Fibroblast of the conjunctiva (primary cell): ENCODE measurements around the gene PTPRS.
A peak's percentile ranks its signal among the peaks of the same experiment; 100 is the strongest.
"Not testable (repeated sequence)": the region's sequence is repeated elsewhere in the genome, so short reads cannot be mapped to it uniquely, and the experiment has no call there.

Experiments used
- DNase-seq: peaks from one replicate; pipeline ENCODE4 v3.0.0-alpha.2; 2010; ENCODE audit warnings: low read depth

The PTPRS gene

DNA sequence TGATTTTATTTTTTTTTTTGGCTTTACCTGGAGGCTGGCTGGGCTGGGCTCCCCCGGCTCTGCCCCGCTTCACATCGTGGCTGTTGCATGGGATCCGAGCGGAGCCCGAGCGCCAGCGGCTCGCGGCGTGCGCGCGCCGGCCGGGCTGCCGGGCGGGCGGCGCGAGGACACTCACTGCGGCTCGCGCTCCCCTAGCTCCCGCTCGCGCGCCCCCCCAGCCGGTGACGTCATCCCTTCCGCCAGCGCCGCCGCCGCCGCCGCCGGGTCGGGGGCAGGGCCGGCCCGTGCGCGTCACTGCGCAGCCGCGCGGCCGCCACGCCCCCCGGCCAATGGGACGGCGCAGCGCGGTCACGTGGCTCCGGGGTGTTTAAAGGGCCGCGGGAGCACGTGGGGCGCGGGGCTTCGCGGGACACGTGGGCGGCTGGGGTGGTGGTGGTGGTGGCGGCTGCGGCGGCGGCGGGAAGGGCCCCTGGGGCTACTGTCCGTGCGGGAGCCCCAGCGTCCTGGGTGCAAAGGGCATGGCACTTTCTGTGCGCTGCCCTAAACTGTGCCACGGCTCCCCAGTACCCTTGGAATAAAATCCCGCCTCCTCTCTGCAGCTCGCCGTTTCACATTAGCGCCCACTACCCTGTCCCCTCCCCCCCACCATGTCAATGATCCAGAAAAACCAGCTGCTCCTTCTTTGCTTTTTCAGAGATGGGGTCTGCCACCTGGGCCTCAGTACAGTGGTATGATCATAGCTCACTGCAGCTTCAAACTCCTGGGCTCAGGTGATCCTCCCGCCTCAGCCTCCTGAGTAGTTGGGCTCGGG, at the start of gene PTPRS:
Gene PTPRS, minus strand, starts transcription at position 176 of the 811 bp plus-strand sequence. CDS start 54,672 bp downstream, outside the sequence.
- peak; percentile 27 for DNase-seq

DNA sequence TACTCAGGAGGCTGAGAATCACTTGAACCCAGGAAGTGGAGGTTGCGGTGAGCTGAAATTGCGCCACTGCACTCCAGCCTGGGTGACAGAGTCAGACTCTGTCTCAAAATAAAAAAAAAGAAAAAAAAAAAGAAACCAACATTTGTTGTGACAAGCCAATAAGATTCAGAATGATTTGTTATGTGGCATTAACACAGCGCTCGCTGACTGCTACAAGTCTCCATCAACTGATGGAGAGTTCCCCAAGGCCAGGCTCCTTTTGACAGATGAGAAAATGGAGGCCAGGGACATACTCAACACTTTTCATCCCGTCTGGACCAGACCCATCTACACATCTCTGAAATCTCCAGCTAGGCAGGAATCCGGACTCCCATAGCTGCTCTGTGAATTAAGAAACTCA, 48.7 kb upstream of the PTPRS start:
- no peak for DNase-seq

DNA sequence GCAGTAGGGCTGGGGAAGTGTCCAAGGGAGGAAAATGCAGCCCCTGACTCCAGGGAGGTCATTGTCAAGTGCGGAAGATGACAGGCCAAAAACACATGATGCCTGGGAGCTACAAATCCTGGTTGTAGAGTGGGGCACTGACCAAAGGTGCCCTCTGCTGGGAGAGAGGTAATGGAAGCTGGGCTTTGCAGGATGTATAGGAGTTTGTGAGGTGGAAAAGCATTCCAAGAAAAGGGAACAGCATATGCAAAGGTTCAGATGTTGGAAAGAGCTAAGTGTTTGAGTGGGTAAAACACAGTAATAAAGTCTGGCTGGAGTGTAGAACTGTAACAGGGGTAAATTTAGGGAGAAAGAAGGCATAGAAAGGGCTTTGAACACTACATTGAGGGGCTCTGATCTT, 46.9 kb upstream of the PTPRS start:
- DNase-seq = no peak

DNA sequence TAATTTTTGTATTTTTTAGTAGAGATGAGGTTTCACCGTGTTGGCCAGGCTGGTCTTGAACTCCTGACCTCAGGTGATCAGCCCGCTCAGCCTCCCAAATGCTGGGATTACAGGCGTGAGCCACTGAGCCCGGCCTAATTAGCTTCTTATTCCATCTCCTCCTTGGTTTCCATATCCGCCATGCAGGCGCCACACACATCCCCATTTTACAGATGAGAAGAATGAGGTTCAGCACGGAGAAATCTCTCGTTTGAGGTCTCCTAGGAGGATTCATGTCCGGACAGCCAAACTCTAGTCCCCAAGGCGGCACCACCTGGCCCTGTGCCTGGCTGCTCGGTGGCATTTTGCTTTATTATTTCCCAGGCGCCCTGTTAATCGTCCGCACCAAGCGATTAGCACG, 46.2 kb upstream of the PTPRS start:
- no peak for DNase-seq

DNA sequence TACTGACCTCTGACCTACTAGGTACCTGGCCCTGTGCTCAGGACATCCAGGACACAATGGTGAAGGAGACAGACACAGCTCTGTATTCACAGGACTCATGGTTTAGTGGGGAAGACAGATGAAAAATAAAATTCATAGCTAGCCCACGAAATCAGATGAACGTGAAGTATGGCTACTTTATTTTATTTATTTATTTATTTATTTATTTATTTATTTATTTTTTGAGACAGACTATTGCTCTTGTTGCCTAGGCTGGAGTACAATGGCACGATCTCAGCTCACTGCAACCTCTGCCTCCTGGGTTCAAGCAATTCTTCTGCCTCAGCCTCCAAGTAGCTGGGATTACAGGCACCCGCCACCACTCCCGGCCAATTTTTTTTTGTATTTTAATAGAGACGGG, 40.6 kb upstream of the PTPRS start:
- DNase-seq = not testable (repeated sequence)

DNA sequence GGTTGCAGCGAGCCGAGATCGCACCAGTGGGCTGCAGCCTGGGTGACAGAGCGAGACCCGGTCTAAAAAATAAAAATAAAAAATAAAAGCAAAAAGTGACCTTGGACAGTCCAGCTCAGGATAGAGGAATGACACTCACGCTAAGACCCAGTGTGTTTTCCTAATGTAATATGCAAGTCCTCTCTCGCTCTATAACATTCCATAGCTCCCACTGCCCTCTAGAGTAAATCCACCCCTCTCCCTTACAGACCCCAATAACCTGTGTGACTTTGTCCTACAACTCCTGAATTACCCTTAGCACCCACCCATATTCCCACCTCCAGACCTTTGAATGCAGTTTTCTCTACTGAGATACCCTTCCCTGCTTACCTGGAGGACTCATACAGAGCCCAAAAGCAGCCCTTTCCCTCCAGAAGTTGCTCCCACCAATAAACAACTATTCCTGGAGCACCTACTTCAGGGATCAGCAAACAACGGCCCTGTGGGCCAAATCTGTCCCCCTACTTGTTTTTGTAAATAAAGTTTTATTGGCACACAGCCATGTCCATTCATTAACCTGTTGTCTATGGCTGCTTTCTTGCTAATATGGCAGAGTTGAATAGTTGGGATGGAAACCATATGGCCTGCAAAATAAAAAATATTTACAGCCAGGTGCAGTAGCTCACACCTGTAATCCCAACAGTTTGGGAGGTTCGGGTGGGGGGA, 39.8 kb upstream of the PTPRS start:
- DNase-seq = no peak

DNA sequence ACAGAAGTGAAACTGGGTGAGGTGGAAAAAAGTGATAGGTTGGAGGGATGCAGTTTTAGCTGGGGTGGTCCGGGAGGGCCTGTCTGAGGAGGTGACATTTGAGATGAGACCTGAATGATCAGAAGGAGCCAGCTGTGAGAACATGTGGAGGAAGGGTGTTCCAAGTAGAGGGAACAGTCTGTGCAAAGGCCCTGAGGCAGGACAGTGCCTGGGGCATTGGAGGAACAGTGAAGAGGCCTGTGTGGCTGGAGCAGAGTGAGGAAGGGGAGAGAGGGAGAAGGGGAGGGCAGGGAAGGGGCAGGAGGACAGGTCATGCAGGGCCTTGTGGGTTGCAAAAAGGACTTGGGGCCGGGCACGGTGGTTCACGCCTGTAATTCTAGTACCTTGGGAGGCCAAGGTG, 36.3 kb upstream of the PTPRS start:
- DNase-seq = no peak

DNA sequence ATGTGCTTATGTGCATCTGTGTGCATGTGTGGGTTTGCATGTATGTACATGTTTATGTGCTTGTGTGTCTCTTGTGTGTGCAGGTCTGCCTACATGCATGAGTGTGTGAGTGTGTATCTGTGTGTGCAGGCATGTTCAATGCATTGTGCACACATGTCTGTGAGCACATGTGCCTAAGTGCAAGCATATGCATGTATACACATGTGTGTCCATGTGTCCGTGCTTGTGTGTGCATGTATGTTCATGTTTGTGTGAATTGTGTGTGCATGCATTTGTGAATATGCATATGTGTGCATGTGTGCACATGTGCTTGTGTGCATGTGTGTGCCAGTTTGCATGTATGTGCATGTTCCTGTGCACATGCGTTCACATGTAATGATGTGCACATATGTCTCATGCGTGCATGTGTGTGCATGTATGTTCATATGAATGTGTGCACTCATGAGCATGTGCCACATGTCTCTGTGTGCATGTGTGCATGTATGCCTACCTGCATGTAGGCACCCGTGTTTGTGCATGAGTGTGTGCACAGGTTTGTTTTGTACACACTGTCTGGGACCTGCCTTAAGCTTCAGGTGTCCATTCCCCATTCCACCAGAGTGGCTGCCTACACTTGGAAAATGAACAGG, 32.1 kb upstream of the PTPRS start:
- no peak for DNase-seq

DNA sequence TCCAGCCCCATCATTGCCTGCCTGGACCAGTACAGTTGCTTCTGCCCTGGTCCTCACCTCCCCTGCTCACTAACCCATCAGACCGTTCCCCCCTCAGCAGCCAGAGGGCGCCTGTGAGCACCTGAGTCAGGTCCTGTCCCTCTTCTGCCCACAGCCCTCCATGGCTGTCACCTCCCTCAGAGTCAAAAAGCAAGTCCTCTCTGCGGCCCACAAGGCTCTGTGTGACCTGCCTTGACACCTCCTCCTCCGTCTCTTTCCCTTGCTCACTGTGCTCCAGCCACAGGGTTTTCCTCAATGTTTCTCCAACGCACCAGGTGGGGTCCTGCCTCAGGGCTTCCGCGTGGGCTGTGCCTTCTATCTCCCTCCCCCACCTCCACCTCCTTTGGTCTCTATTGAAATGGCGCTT, 29.4 kb upstream of the PTPRS start:
- no peak for DNase-seq

GRCh38 chr19:5369304-5369703, 28.7 kb upstream of the PTPRS start:
- no peak for DNase-seq

- DNase-seq = no peak
These were observed 27.0 kb upstream of the PTPRS start for GRCh38 chr19:5367530-5368133.

GRCh38 chr19:5365905-5366304, 25.3 kb upstream of the PTPRS start:
- DNase-seq = no peak

- DNase-seq = no peak
These were observed 24.1 kb upstream of the PTPRS start for GRCh38 chr19:5364674-5365073.

- DNase-seq = not testable (repeated sequence)
These were observed 21.2 kb upstream of the PTPRS start for GRCh38 chr19:5361839-5362238.

DNA sequence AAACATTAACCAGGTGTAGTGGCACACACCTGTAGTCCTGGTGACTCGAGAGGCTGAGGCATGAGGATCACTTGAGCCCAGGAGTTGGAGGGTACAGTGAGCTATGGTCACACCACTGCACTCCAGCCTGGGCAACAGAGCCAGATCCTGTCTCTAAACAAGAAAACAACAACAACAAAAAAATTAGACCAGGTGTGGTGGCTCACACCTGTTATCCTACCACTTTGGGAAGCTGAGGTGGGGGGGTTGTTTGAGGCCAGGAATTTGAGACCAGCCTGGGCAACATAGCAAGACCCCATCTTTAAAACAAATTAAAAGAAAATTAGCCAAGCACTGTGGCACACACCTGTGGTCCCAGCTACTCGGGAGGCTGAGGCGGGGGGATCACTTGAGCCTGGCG, 20.8 kb upstream of the PTPRS start:
- DNase-seq = no peak

DNA sequence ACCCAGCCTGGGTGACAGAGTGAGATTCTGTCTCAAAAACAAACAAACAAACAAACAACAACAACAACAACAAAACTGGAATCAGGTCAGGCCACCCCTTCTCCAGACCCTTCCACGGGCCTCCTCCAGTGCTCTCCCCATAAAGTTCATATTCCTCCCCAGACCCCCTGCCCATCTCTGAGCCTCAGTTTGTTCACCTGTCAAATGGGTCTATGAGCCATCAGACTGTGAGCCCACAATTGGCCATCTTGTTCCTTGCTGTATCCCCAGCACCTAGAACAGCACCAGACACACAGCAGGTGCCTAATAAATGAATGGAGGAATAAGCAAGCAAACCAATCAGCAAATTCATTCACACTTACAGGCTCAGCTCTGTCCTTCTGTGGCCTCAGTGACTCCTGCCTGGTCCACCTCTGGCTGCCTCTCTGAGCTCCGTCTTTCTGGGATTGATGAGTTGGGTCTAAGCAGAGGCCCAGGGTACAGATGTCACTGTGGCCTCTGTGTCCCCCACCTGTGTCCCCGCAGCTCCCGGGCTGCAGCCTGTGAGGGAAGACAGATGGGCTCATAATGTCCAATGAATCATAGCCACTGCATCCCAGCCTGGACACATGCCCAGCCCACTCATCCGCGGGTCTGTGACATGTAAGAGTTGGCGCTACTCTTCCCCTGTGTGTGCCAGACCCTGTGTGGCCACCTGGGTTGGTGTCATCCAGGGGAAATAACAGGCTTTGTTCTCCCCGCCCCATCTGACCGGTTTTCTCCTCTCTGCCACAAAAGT, 19.6 kb upstream of the PTPRS start:
- no peak for DNase-seq

- no peak for DNase-seq
These were observed 17.7 kb upstream of the PTPRS start for GRCh38 chr19:5358173-5358800.

- DNase-seq = no peak
These were observed 17.0 kb upstream of the PTPRS start for GRCh38 chr19:5357584-5357983.

DNA sequence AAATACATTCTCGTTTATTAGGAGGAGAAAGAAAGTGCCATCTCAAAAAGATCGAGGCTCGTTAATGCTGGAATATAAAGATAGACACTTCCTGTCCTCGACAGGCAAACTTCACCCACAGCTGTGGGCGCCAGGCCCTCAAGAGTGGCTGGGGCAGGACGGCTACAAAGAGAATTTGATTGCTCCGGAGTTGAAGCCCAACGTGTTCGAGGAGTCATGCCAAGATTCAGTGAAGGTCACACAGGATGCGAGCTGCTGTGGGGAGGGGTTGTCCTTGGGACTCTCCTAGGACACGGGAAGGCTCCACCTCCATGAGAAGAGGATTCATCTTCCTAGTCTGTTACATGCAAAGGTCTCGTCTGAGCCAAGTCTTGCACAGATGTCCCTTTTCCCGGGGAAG, 16.3 kb upstream of the PTPRS start:
- DNase-seq = no peak

GRCh38 chr19:5356428-5356827, 15.8 kb upstream of the PTPRS start:
- no peak for DNase-seq

DNA sequence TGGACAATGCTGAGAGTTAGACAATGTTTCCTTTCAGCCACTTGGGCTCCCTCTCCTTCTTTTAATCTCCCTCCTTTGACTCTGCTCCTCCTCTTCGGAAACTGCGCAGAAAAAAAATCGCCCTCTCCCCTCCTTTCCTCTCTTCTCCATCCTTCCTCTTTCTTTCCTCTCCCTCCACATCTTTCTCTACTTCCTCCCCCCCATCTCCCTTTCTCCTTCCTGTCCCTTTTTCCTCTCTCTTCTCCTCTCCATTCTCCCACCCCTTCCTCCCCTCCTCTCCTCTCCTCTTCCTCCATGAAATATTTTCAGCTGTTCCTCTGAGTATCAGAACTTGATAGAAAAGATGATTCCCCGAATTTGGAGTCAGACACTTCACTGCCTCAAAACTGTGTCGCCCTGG, 15.1 kb upstream of the PTPRS start:
- DNase-seq = no peak
